B cell (primary cell): ENCODE data around the gene PLXDC1. TPM values are rescaled to one million over a fixed set of nuclear protein-coding genes. Genes with fewer than 3 reads are reported as not detected.

Experiments
- ATAC-seq: fragments of 200-7000 bp; cut with Tn5 transposase; one replicate; pipeline ENCODE4 v1.10.0; 2021; ENCODE audit warnings: low read depth, mild to moderate bottlenecking, moderate number of reproducible peaks, moderate library complexity
- CTCF ChIA-PET: fragments of 350-600 bp; sonication (Branson Sonifier 250); formaldehyde crosslinking; loops from one replicate; lab custom pipeline; 2021; ENCODE audit warnings: antibody characterized with exemption, inconsistent platforms; lab: Charles Lee
- POLR2A ChIA-PET: fragments of 350-600 bp; sonication (Branson Sonifier 250); formaldehyde crosslinking; loops from one replicate; lab custom pipeline; 2021; ENCODE audit warnings: antibody characterized with exemption; lab: Charles Lee
- DNase-seq: peaks from one replicate; pipeline ENCODE4 v3.0.0; 2013
- H2AFZ ChIP-seq: 2 replicates; pipeline ENCODE4 v1.6.1; 2012; ENCODE audit warnings: mild to moderate bottlenecking, low read depth, low read length; ENCODE audit not compliant: insufficient read depth, poor library complexity, severe bottlenecking
- H3K27ac ChIP-seq, 2 donors: 1 replicate in 1 of 2; 2 replicates in 1 of 2; pipeline ENCODE4 v1.5.1; 2012 to 2013; ENCODE audit warnings: low read length in 2 of 2, mild to moderate bottlenecking in 2 of 2, moderate library complexity in 1 of 2
- H3K27me3 ChIP-seq, 4 experiments: fragments of 200-600 bp in 1 of 4; sonication (generic) in 1 of 4; replicated peaks in 1 of 4; 1 replicate in 2 of 4; 2 replicates in 2 of 4; pipeline versions ENCODE4 v1.6.1 to v1.7.0; 2013 to 2016; ENCODE audit warnings: low read length in 3 of 4, mild to moderate bottlenecking in 2 of 4, mixed read lengths in 1 of 4, moderate library complexity in 1 of 4; ENCODE audit not compliant: insufficient read depth in 4 of 4, control insufficient read depth in 3 of 4; ENCODE audit errors: control extremely low read depth in 1 of 4
- H3K36me3 ChIP-seq, 2 experiments: replicated peaks in 1 of 2; 1 replicate in 1 of 2; 2 replicates in 1 of 2; pipeline versions ENCODE4 v1.6.1 to v1.7.1; 2013; ENCODE audit warnings: low read length in 1 of 2; ENCODE audit not compliant: insufficient read depth in 2 of 2, control insufficient read depth in 1 of 2; ENCODE audit errors: control extremely low read depth in 1 of 2, extremely low read depth in 1 of 2
- H3K4me1 ChIP-seq, 2 donors: fragments of 200-600 bp in 1 of 2; sonication (generic) in 1 of 2; 1 replicate in 1 of 2; 2 replicates in 1 of 2; pipeline versions ENCODE4 v1.5.1 to v1.6.1; 2013 to 2017; ENCODE audit warnings: low read length in 2 of 2; ENCODE audit not compliant: control insufficient read depth in 2 of 2, insufficient read depth in 2 of 2
- H3K4me2 ChIP-seq: replicated peaks from 2 replicates; pipeline ENCODE3; 2012; ENCODE audit warnings: mild to moderate bottlenecking, low read depth, low read length; ENCODE audit not compliant: poor library complexity, severe bottlenecking
- H3K4me3 ChIP-seq, 5 experiments: fragments of 200-600 bp in 1 of 5; sonication (generic) in 1 of 5; 1 replicate in 3 of 5; 2 replicates in 2 of 5; pipeline versions ENCODE4 v1.5.1 to v1.7.0; 2011 to 2016; ENCODE audit warnings: low read length in 4 of 5, mild to moderate bottlenecking in 4 of 5, low read depth in 2 of 5, control low read depth in 1 of 5, moderate library complexity in 1 of 5; ENCODE audit not compliant: insufficient read depth in 1 of 5; ENCODE audit errors: control extremely low read depth in 1 of 5, extremely low read depth in 1 of 5
- H3K79me2 ChIP-seq: fragments of 200-600 bp; sonication (generic); one replicate; pipeline ENCODE4 v1.6.0; 2016; ENCODE audit warnings: low read length; ENCODE audit not compliant: control insufficient read depth, insufficient read depth
- H3K9ac ChIP-seq: fragments of 200-600 bp; sonication (generic); 2 replicates; pipeline ENCODE4 v1.6.1; 2017; ENCODE audit warnings: mild to moderate bottlenecking, low read length, moderate library complexity
- H3K9me3 ChIP-seq, 3 donors: one replicate each; pipeline versions ENCODE4 v1.6.1 to v1.7.1; 2013; ENCODE audit warnings: low read length in 2 of 3; ENCODE audit not compliant: control insufficient read depth in 2 of 3, insufficient read depth in 1 of 3; ENCODE audit errors: control extremely low read depth in 1 of 3
- H4K20me1 ChIP-seq: 2 replicates; pipeline ENCODE4 v1.6.0; 2012; ENCODE audit warnings: mild to moderate bottlenecking, low read length; ENCODE audit not compliant: insufficient read depth, control insufficient read depth, poor library complexity, severe bottlenecking
- H3K27ac Mint-ChIP-seq: one replicate; pipeline ENCODE4 v1.8.0; 2021; ENCODE audit warnings: mixed read lengths
- H3K27me3 Mint-ChIP-seq: one replicate; pipeline ENCODE4 v1.8.0; 2021; ENCODE audit warnings: mixed read lengths
- H3K4me1 Mint-ChIP-seq: one replicate; pipeline ENCODE4 v1.8.0; 2021; ENCODE audit warnings: mixed read lengths
- H3K4me3 Mint-ChIP-seq: one replicate; pipeline ENCODE4 v1.8.0; 2021; ENCODE audit warnings: mixed read lengths
- H3K9me3 Mint-ChIP-seq: one replicate; pipeline ENCODE4 v1.8.0; 2022; ENCODE audit warnings: mixed read lengths; ENCODE audit not compliant: insufficient read depth
- EZH2 ChIP-seq: IDR thresholded peaks from 2 replicates; pipeline ENCODE4 v1.6.1; 2012; ENCODE audit warnings: borderline replicate concordance, low read depth, mild to moderate bottlenecking, moderate library complexity, low read length; ENCODE audit not compliant: insufficient read depth, poor library complexity, severe bottlenecking
- WGBS: methylation state at CpG from one replicate; pipeline ENCODE4 v1.1.5; 2013; ENCODE audit warnings: missing lambda C conversion rate; ENCODE audit not compliant: insufficient coverage; 5-methylcytosine and 5-hydroxymethylcytosine counted together
- intact Hi-C: fragments of 100-400 bp; cut with micrococcal nuclease; formaldehyde crosslinking; loops from one replicate; pipeline ENCODE4 v1.10.0; 2022
- polyA plus RNA-seq: library from polyadenylated mRNA; depleted of rRNA; stranded (reverse); fragments of >200 nt; gene quantifications from 2 replicates; pipeline ENCODE4 v1.2.3, GENCODE V29; 2012
- total RNA-seq, 2 donors: library from RNA; stranded (reverse); fragments of 120-200 nt in 1 of 2; gene quantifications; 1 replicate in 1 of 2; 2 replicates in 1 of 2; pipeline versions ENCODE4 v1.2.3 to v1.2.4, GENCODE V29; 2013 to 2022
- TF ChIP-seq, protein P1 (sequence below): fragments of 200-600 bp; IDR thresholded peaks from one replicate; pipeline ENCODE4 v1.8.0; 2022; ENCODE audit warnings: antibody characterized with exemption, mild to moderate bottlenecking

The PLXDC1 gene
- total and polyA plus RNA-seq, 2 donors (not counting 1 experiment from before 2014, with no cell fraction given): 0.69 TPM; not detected in 1

DNA sequence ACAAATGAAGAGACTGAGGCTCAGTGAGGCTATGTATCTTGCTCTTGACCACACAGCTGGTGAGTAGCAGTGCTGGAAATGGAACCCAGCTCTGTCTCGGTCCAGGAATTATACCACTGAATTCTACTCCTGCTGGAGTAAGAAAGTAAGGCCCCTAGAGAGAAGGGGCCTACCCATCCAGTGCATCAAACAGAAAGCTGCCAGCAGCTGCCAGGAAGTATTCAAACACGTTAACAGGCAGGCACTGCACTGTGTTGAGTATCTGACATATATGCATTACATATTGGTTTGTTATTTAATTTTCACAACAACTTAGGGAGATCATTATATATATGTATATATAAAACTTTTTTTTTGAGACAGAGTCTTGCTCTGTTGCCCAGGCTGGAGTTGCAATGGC, 10.5 kb upstream of the PLXDC1 start:
- Histone ChIP-seq H3K9me3 (peaks cover 0 to 9% (median 0%) of the 10 kb centered on the region in 3 donors), H3K4me2 (no peak overlapping the region), H2AFZ (no peak overlapping the region), H3K9ac (no peak overlapping the region), H3K79me2 (no peaks in the 10 kb centered on the region), H3K27ac (no peak overlapping the region), H3K4me3 (no peak overlapping the region), H4K20me1 (no peaks in the 10 kb centered on the region), H3K36me3 (no peaks in the 10 kb centered on the region), H3K27me3 (peaks cover 0 to 27% (median 8%) of the 10 kb centered on the region in 4 experiments), H3K4me1 (peaks cover 18% of the 10 kb centered on the region in 2 donors)
- 0% methylated on average over 1 of the region's 2 CpGs for WGBS
- TF ChIP-seq EZH2: no peak
- TF ChIP-seq, protein P1, sequence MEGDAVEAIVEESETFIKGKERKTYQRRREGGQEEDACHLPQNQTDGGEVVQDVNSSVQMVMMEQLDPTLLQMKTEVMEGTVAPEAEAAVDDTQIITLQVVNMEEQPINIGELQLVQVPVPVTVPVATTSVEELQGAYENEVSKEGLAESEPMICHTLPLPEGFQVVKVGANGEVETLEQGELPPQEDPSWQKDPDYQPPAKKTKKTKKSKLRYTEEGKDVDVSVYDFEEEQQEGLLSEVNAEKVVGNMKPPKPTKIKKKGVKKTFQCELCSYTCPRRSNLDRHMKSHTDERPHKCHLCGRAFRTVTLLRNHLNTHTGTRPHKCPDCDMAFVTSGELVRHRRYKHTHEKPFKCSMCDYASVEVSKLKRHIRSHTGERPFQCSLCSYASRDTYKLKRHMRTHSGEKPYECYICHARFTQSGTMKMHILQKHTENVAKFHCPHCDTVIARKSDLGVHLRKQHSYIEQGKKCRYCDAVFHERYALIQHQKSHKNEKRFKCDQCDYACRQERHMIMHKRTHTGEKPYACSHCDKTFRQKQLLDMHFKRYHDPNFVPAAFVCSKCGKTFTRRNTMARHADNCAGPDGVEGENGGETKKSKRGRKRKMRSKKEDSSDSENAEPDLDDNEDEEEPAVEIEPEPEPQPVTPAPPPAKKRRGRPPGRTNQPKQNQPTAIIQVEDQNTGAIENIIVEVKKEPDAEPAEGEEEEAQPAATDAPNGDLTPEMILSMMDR: no peak
- Mint-ChIP-seq H3K4me3 (no peak overlapping the region), H3K4me1 (peaks cover 20% of the 10 kb centered on the region), H3K27ac (no peak overlapping the region), H3K27me3 (peaks cover 10% of the 10 kb centered on the region), H3K9me3 (no peaks in the 10 kb centered on the region)
- CTCF ChIA-PET: interaction anchor here (0.6 to 6.0 kb wide), 6 partner anchors 8 to 88 kb away, joined by 3 to 58 read pairs (median 4); no protein-coding TSS in a partner anchor
- DNase-seq (no peak), ATAC-seq (no peak)
- POLR2A ChIA-PET: no interaction called here
- intact Hi-C loops: no loop called here

DNA sequence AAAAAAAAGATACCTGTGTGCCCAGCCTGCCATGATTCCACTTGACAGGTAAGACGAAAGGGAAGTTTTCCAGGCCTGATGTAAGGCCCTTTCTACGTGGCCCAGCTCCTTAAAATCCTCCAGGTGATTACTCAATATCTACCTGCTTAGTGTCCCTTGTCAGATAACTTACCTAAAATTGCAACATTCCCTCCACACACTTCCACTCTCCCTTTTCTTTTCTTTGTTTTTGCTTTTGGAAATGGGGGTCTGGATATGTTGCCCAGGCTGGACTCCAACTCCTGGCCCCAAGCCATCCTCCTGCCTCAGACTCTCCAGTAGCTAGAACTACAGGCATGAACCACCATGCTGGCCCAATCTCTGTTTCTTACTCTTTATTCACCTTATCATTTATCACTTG, 7.2 kb upstream of the PLXDC1 start:
- H3K27ac Mint-ChIP-seq: no peak overlapping the region
- no peak overlapping the region for H3K4me2 ChIP-seq
- H3K27me3 Mint-ChIP-seq: peaks cover 2% of the 10 kb centered on the region
- H2AFZ ChIP-seq: no peak overlapping the region
- no peak overlapping the region for H3K9ac ChIP-seq
- WGBS: 100% methylated on average over 2 of the region's 2 CpGs
- H3K36me3 ChIP-seq: no peaks in the 10 kb centered on the region
- H3K9me3 Mint-ChIP-seq: no peaks in the 10 kb centered on the region
- ATAC-seq: no peak
- H3K27me3 ChIP-seq: peaks cover 0 to 3% (median 0%) of the 10 kb centered on the region in 4 experiments
- H4K20me1 ChIP-seq: no peaks in the 10 kb centered on the region
- intact Hi-C loops: no loop called here
- H3K4me3 Mint-ChIP-seq: no peak overlapping the region
- no peak overlapping the region for H3K27ac ChIP-seq
- no peak for DNase-seq
- TF ChIP-seq EZH2: no peak
- TF ChIP-seq, protein P1: no peak
- ChIA-PET POLR2A (interaction anchor here (0.7 kb wide), 1 partner anchor 362 kb away, joined by 4 read pairs; no protein-coding TSS in a partner anchor), CTCF (interaction anchor here (0.6 to 2.2 kb wide), 4 partner anchors 9 to 397 kb away, joined by 3 to 9 read pairs (median 3); no protein-coding TSS in a partner anchor)
- peaks cover 9% of the 10 kb centered on the region for H3K4me1 Mint-ChIP-seq
- H3K79me2 ChIP-seq: no peaks in the 10 kb centered on the region
- peaks cover 2 to 8% of the 10 kb centered on the region in 2 donors for H3K4me1 ChIP-seq
- no peaks in the 10 kb centered on the region for H3K9me3 ChIP-seq
- no peak overlapping the region for H3K4me3 ChIP-seq
